ENCODE measurements around the gene ATP5MC2.
"Not testable (repeated sequence)": the region's sequence is repeated elsewhere in the genome, so short reads cannot be mapped to it uniquely, and the experiment has no call there.

Gene ATP5MC2

GRCh38 chr12:53644133-53644532 is 31.8 kb downstream of the ATP5MC2 start:
- no peak for DNase-seq

GRCh38 chr12:53643232-53643979 is 32.5 kb downstream of the ATP5MC2 start:
- DNase-seq = no peak

- no peak for DNase-seq
These were observed 37.8 kb downstream of the ATP5MC2 start for GRCh38 chr12:53638057-53638456.

GRCh38 chr12:53636641-53637040 is 39.2 kb downstream of the ATP5MC2 start:
- DNase-seq = no peak

GRCh38 chr12:53635708-53636107 is 40.2 kb downstream of the ATP5MC2 start:
- DNase-seq = not testable (repeated sequence)

GRCh38 chr12:53631721-53632120 is 44.2 kb downstream of the ATP5MC2 start:
- DNase-seq = no peak

GRCh38 chr12:53627919-53628318 is 48.0 kb downstream of the ATP5MC2 start:
- DNase-seq = no peak

GRCh38 chr12:53626702-53627169 is 49.1 kb downstream of the ATP5MC2 start:
- no peak for DNase-seq

GRCh38 chr12:53625946-53626701 is 49.8 kb downstream of the ATP5MC2 start, which contains the start of gene ATF7:
ATF7 (minus strand) TSS chr12:53626382; CDS start chr12:53601000, 25,382 bp downstream.
- DNase-seq = peak; percentile 84

- DNase-seq = no peak
These were observed 50.4 kb downstream of the ATP5MC2 start for GRCh38 chr12:53625373-53625945.

- no peak for DNase-seq
These were observed 50.9 kb downstream of the ATP5MC2 start for GRCh38 chr12:53624956-53625355.

- DNase-seq = no peak
These were observed 51.4 kb downstream of the ATP5MC2 start for GRCh38 chr12:53624458-53624857.

GRCh38 chr12:53623548-53624385 is 52.1 kb downstream of the ATP5MC2 start:
- DNase-seq = no peak

- no peak for DNase-seq
These were observed 53.2 kb downstream of the ATP5MC2 start for GRCh38 chr12:53622724-53623123.

- DNase-seq = no peak
These were observed 57.6 kb downstream of the ATP5MC2 start for GRCh38 chr12:53618275-53618674.

GRCh38 chr12:53617700-53618099 is 58.2 kb downstream of the ATP5MC2 start:
- DNase-seq = no peak

GRCh38 chr12:53616950-53617349 is 58.9 kb downstream of the ATP5MC2 start:
- no peak for DNase-seq
